Activated naive CD4-positive, alpha-beta T cell treated with anti-CD3 and anti-CD28 coated beads for 36 hours (primary cell): Measurements from ENCODE around the gene EMC8. TPM values are rescaled to one million over a fixed set of nuclear protein-coding genes. Genes with fewer than 3 reads are reported as not detected.

Experiments used
- CTCF ChIA-PET: fragments of 350-600 bp; sonication (Branson Sonifier 250); formaldehyde crosslinking; loops from one replicate; lab custom pipeline; 2021; ENCODE audit warnings: antibody characterized with exemption; lab: Charles Lee
- DNase-seq: peaks from one replicate; pipeline ENCODE4 v3.0.0-alpha.2; 2020
- H3K27ac Mint-ChIP-seq: one replicate; pipeline ENCODE4 v1.8.0; 2021; ENCODE audit warnings: mild to moderate bottlenecking, mixed read lengths
- H3K27me3 Mint-ChIP-seq: one replicate; pipeline ENCODE4 v1.8.0; 2021; ENCODE audit warnings: low read depth, mixed read lengths
- H3K36me3 Mint-ChIP-seq: one replicate; pipeline ENCODE4 v1.8.0; 2021; ENCODE audit warnings: low read depth, mixed read lengths
- H3K4me1 Mint-ChIP-seq: one replicate; pipeline ENCODE4 v1.8.0; 2021; ENCODE audit warnings: low read depth, mixed read lengths
- H3K4me3 Mint-ChIP-seq: one replicate; pipeline ENCODE4 v1.8.0; 2021; ENCODE audit warnings: mild to moderate bottlenecking, moderate library complexity, mixed read lengths
- H3K9me3 Mint-ChIP-seq: one replicate; pipeline ENCODE4 v1.8.0; 2021; ENCODE audit warnings: mixed read lengths
- intact Hi-C: fragments of 100-400 bp; cut with micrococcal nuclease; formaldehyde crosslinking; loops from one replicate; pipeline ENCODE4 v1.15.1; 2023
- microRNA-seq: library from miRNA; unstranded; fragments of <30 nt; microRNA quantifications from one replicate; pipeline ENCODE4 v1.2.0, GENCODE V29; 2022; ENCODE audit warnings: borderline microRNAs expressed, borderline replicate concordance
- total RNA-seq, 2 experiments: library from RNA; stranded (reverse); gene quantifications; one replicate each; pipeline ENCODE4 v1.2.3, GENCODE V29; 2021

EMC8 gene
- total RNA-seq, 2 experiments from 2014 or later = 28.5 to 31.6 TPM

DNA sequence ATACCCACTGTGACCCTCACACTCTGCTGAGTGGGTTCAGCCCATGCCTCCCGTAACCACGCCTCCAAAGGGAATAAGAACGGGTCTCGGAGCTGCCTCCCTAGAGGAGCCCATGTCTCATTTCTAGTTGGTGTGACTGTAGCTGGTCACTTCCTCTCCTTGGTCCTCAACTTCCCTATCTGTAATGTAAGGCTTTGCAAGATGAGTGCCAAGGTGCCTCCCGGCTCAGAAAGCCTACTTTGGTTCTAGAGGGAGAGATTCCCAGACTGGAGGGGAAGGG is 69.2 kb downstream of the EMC8 start:
- DNase-seq = no peak
- Mint-ChIP-seq H3K36me3 (peaks cover 3% of the 10 kb centered on the region), H3K9me3 (no peaks in the 10 kb centered on the region), H3K27me3 (no peaks in the 10 kb centered on the region), H3K4me3 (no peak overlapping the region), H3K27ac (no peak overlapping the region), H3K4me1 (peaks cover 17% of the 10 kb centered on the region)
- intact Hi-C loops = no loop called here
- CTCF ChIA-PET = interaction anchor here (1.1 kb wide), 1 partner anchor 13 kb away, joined by 4 read pairs; no protein-coding TSS in a partner anchor

- Mint-ChIP-seq H3K27me3 (no peaks in the 10 kb centered on the region), H3K4me1 (peaks cover 12% of the 10 kb centered on the region), H3K36me3 (peaks cover 3% of the 10 kb centered on the region), H3K9me3 (no peaks in the 10 kb centered on the region), H3K4me3 (no peak overlapping the region), H3K27ac (no peak overlapping the region)
- intact Hi-C loops = no loop called here
- CTCF ChIA-PET = interaction anchor here (1.1 kb wide), 1 partner anchor 12 kb away, joined by 4 read pairs; no protein-coding TSS in a partner anchor
- DNase-seq = no peak
These were observed 69.7 kb downstream of the EMC8 start for GRCh38 chr16:85729452-85730185.

DNA sequence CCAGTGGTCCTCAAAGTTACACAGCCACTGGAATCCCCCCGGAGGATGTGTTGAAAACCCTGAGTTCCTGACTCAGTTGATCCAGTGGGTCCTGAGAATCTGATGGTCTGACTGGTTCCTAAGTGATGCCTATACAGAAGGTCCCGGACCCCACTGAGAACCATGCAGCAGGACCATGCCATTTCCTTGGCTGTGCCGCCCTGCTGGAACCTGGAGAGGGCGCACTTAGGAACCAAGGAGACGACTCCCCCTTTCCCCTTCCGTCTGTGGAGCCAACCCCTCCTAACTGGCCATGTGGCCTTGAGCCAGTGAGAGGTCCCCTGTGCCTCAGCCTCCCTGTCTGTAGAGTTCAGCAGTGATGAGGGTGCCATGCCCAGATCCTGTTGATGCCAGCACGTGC is 70.5 kb downstream of the EMC8 start:
- no peaks in the 10 kb centered on the region for H3K9me3 Mint-ChIP-seq
- no peak overlapping the region for H3K27ac Mint-ChIP-seq
- H3K36me3 Mint-ChIP-seq = peaks cover 3% of the 10 kb centered on the region
- no peaks in the 10 kb centered on the region for H3K27me3 Mint-ChIP-seq
- intact Hi-C loops = no loop called here
- H3K4me1 Mint-ChIP-seq = peaks cover 6% of the 10 kb centered on the region
- H3K4me3 Mint-ChIP-seq = no peak overlapping the region
- DNase-seq = no peak
- CTCF ChIA-PET = no interaction called here

Small RNA genes within 50 kb of the gene (microRNA-seq; reads per million reads assigned to microRNA genes)
- gene MIR1910 = not detected

Other genes with a start within 250 kb of the EMC8 start
- gene GSE1, start 186.2 kb downstream of the EMC8 start, total RNA-seq = 10 to 100 TPM in 1 of 2 experiments, 1 to 10 TPM in 1; 8.6 to 10.1 TPM
- 10 to 100 TPM; 60.7 to 66.6 TPM for gene GINS2, start 110.6 kb downstream of the EMC8 start, total RNA-seq
- under 1 TPM; 0.50 to 0.64 TPM for gene C16orf74, start 48.4 kb downstream of the EMC8 start, total RNA-seq
- gene COX4I1, start 151 bp upstream of the EMC8 start, total RNA-seq = 100 to 1,000 TPM; 563 to 568 TPM
- 100 to 1,000 TPM; 323 to 328 TPM for gene IRF8, start 99.6 kb upstream of the EMC8 start, total RNA-seq